ENCODE measurements around the gene FAT4.

The FAT4 gene

GRCh38 chr4:125316401-125316790, 1.6 kb downstream of the FAT4 start:
- DNase-seq (ENCODE audit: low read depth): no peak

GRCh38 chr4:125316791-125317524, 2.2 kb downstream of the FAT4 start:
- peak; percentile 48 for DNase-seq (ENCODE audit: low read depth)

- peak; percentile 60 for DNase-seq (ENCODE audit: low read depth)
Measured at GRCh38 chr4:125317525-125317877, 2.7 kb downstream of the FAT4 start.

GRCh38 chr4:125319311-125319710, 4.6 kb downstream of the FAT4 start:
- peak; percentile 38 for DNase-seq (ENCODE audit: low read depth)

- DNase-seq (ENCODE audit: low read depth): peak; percentile 70
Measured at GRCh38 chr4:125321709-125322365, 7.1 kb downstream of the FAT4 start.

GRCh38 chr4:125322366-125322730, 7.6 kb downstream of the FAT4 start:
- peak; percentile 87 for DNase-seq (ENCODE audit: low read depth)

- peak; percentile 83 for DNase-seq (ENCODE audit: low read depth)
Measured at GRCh38 chr4:125323654-125324053, 8.9 kb downstream of the FAT4 start.

- DNase-seq (ENCODE audit: low read depth): no peak
Measured at GRCh38 chr4:125325733-125326132, 11.0 kb downstream of the FAT4 start.

- DNase-seq (ENCODE audit: low read depth): no peak
Measured at GRCh38 chr4:125331116-125331515, 16.4 kb downstream of the FAT4 start.

GRCh38 chr4:125334926-125335325, 20.2 kb downstream of the FAT4 start:
- no peak for DNase-seq (ENCODE audit: low read depth)

- DNase-seq (ENCODE audit: low read depth): peak; percentile 35
Measured at GRCh38 chr4:125338814-125339213, 24.1 kb downstream of the FAT4 start.

GRCh38 chr4:125344198-125344597, 29.4 kb downstream of the FAT4 start:
- no peak for DNase-seq (ENCODE audit: low read depth)

GRCh38 chr4:125346616-125347015, 31.9 kb downstream of the FAT4 start:
- no peak for DNase-seq (ENCODE audit: low read depth)

GRCh38 chr4:125350470-125351135, 35.8 kb downstream of the FAT4 start:
- no peak for DNase-seq (ENCODE audit: low read depth)

GRCh38 chr4:125352521-125352920, 37.8 kb downstream of the FAT4 start:
- no peak for DNase-seq (ENCODE audit: low read depth)

- DNase-seq (ENCODE audit: low read depth): no peak
Measured at GRCh38 chr4:125353131-125353530, 38.4 kb downstream of the FAT4 start.

- DNase-seq (ENCODE audit: low read depth): no peak
Measured at GRCh38 chr4:125355791-125356190, 41.0 kb downstream of the FAT4 start.

- no peak for DNase-seq (ENCODE audit: low read depth)
Measured at GRCh38 chr4:125357675-125358074, 42.9 kb downstream of the FAT4 start.

- DNase-seq (ENCODE audit: low read depth): no peak
Measured at GRCh38 chr4:125358453-125358852, 43.7 kb downstream of the FAT4 start.

- DNase-seq (ENCODE audit: low read depth): no peak
Measured at GRCh38 chr4:125359363-125359762, 44.6 kb downstream of the FAT4 start.

GRCh38 chr4:125359960-125360634, 45.3 kb downstream of the FAT4 start:
- no peak for DNase-seq (ENCODE audit: low read depth)

GRCh38 chr4:125360727-125361126, 46.0 kb downstream of the FAT4 start:
- no peak for DNase-seq (ENCODE audit: low read depth)

All from iris pigment epithelial cell (primary cell).